OCI-LY3 (cell line): ENCODE measurements around the gene TENM4.

Experiments
- H2AFZ ChIP-seq: fragments of 200-600, 300-600 bp; shearing (Covaris generic); 2 replicates; pipeline ENCODE4 v1.6.0; 2014; ENCODE audit warnings: antibody characterized with exemption, low read depth, low read length
- H3K27ac ChIP-seq: fragments of 200-600, 300-600 bp; sonication (generic); 2 replicates; pipeline ENCODE4 v1.5.1; 2014; ENCODE audit warnings: mild to moderate bottlenecking, low read length, moderate library complexity, mixed read lengths
- H3K27me3 ChIP-seq: fragments of 200-600, 300-600 bp; sonication (generic); 2 replicates; pipeline ENCODE4 v1.6.1; 2014; ENCODE audit warnings: low read depth, low read length, mixed read lengths
- H3K36me3 ChIP-seq: fragments of 200-600, 300-600 bp; sonication (generic); replicated peaks from 2 replicates; pipeline ENCODE3; 2014; ENCODE audit warnings: low read depth, low read length, mixed read lengths
- H3K4me1 ChIP-seq: fragments of 300-600, 200-600 bp; sonication (generic); 2 replicates; pipeline ENCODE4 v1.6.1; 2014; ENCODE audit warnings: low read length, mixed read lengths
- H3K4me2 ChIP-seq: fragments of 200-600, 300-600 bp; sonication (generic); 2 replicates; pipeline ENCODE4 v1.6.1; 2014; ENCODE audit warnings: low read length, mixed read lengths
- H3K4me3 ChIP-seq: fragments of 300-600, 200-600 bp; sonication (generic); 2 replicates; pipeline ENCODE4 v1.5.1; 2014; ENCODE audit warnings: antibody characterized with exemption, mild to moderate bottlenecking, low read length, moderate library complexity
- H3K79me2 ChIP-seq: fragments of 300-600, 200-600 bp; shearing (Covaris generic); 2 replicates; pipeline ENCODE4 v1.6.1; 2014; ENCODE audit warnings: mild to moderate bottlenecking, low read length, mixed read lengths
- H3K9ac ChIP-seq: fragments of 300-600, 200-600 bp; shearing (Covaris generic); 2 replicates; pipeline ENCODE4 v1.6.0; 2014; ENCODE audit warnings: mild to moderate bottlenecking, low read length, moderate library complexity
- H3K9me3 ChIP-seq: fragments of 200-600, 300-600 bp; shearing (Covaris generic); 2 replicates; pipeline ENCODE4 v1.6.1; 2014; ENCODE audit warnings: low read length, mixed read lengths; ENCODE audit not compliant: insufficient read depth
- H4K20me1 ChIP-seq: fragments of 200-600, 300-600 bp; sonication (generic); 2 replicates; pipeline ENCODE4 v1.6.1; 2016; ENCODE audit warnings: low read length, mixed read lengths; ENCODE audit not compliant: insufficient read depth
- EZH2phosphoT487 ChIP-seq: fragments of 200-600 bp; shearing (Covaris generic); IDR thresholded peaks from 2 replicates; pipeline ENCODE4 v1.6.1; 2018; ENCODE audit warnings: antibody characterized with exemption, mixed run types, low read depth
- TF ChIP-seq, protein P1 (sequence below): fragments of 200-600, 300-600 bp; sonication (generic); IDR thresholded peaks from 2 replicates; pipeline ENCODE4 v1.5.1; 2014; ENCODE audit warnings: antibody characterized with exemption, low read length, low read depth

The TENM4 gene

DNA sequence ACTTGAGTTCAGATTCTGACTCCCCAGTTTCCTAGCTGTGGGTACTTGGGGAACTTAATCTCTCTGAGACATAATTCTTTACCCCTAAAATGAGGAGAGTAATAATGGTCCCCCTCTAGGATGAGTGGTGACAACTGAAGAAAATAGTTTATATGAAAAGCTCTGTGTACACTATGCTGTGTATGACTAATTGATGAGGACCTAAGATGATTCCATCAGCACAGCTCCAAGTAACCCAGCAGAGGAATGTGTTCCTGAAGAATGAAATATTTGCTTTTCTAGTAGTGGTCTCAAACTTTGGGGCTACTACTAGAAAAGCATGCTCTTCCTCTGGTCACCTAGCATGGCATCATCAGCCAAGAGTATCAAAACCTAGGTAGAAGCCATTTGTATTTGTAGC lies 648.9 kb downstream of the TENM4 start:
- H3K36me3 ChIP-seq, result peaks cover 4% of the 10 kb centered on the region
- no peak overlapping the region for H3K9ac ChIP-seq
- H3K4me3 ChIP-seq, result no peak overlapping the region
- no peak overlapping the region for H3K27ac ChIP-seq
- no peak overlapping the region for H3K4me2 ChIP-seq
- H4K20me1 ChIP-seq, result no peaks in the 10 kb centered on the region
- TF ChIP-seq EZH2phosphoT487, result no peak
- TF ChIP-seq, protein P1, sequence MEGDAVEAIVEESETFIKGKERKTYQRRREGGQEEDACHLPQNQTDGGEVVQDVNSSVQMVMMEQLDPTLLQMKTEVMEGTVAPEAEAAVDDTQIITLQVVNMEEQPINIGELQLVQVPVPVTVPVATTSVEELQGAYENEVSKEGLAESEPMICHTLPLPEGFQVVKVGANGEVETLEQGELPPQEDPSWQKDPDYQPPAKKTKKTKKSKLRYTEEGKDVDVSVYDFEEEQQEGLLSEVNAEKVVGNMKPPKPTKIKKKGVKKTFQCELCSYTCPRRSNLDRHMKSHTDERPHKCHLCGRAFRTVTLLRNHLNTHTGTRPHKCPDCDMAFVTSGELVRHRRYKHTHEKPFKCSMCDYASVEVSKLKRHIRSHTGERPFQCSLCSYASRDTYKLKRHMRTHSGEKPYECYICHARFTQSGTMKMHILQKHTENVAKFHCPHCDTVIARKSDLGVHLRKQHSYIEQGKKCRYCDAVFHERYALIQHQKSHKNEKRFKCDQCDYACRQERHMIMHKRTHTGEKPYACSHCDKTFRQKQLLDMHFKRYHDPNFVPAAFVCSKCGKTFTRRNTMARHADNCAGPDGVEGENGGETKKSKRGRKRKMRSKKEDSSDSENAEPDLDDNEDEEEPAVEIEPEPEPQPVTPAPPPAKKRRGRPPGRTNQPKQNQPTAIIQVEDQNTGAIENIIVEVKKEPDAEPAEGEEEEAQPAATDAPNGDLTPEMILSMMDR, result no peak
- peaks cover 11% of the 10 kb centered on the region; the same call in 1 of the 2 replicates for H3K4me1 ChIP-seq
- no peaks in the 10 kb centered on the region for H3K27me3 ChIP-seq
- no peaks in the 10 kb centered on the region for H3K9me3 ChIP-seq
- H3K79me2 ChIP-seq, result no peaks in the 10 kb centered on the region
- no peak overlapping the region for H2AFZ ChIP-seq

DNA sequence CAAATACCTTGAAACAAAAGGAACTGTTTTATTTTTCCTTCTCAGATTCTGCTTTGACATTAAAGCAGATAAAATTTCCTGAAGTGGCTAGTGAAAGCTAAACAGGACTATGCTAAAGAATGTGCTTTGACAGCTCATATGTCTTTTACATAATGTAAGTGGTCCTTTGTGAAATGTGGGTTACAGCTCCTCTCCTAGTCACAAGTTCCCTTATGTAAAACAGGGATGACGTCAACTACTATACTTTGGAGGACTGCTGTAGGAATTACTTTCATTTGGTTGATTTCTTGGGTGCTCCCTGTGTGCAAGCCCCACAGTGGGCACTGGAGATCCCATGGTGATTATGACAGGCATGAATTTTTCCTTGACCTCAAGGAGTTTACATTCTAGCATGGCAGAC lies 649.6 kb downstream of the TENM4 start:
- Histone ChIP-seq H3K27me3 (no peaks in the 10 kb centered on the region), H4K20me1 (no peaks in the 10 kb centered on the region), H2AFZ (no peak overlapping the region), H3K4me1 (peaks cover 11% of the 10 kb centered on the region; the same call in 1 of the 2 replicates), H3K4me3 (no peak overlapping the region), H3K4me2 (no peak overlapping the region), H3K27ac (no peak overlapping the region), H3K9me3 (no peaks in the 10 kb centered on the region), H3K79me2 (no peaks in the 10 kb centered on the region), H3K9ac (no peak overlapping the region), H3K36me3 (peaks cover 4% of the 10 kb centered on the region)
- TF ChIP-seq, protein P1, result no peak
- no peak for TF ChIP-seq EZH2phosphoT487

- Histone ChIP-seq H3K4me2 (no peak overlapping the region), H3K79me2 (no peaks in the 10 kb centered on the region), H3K4me1 (peaks cover 10% of the 10 kb centered on the region; the same call in 1 of the 2 replicates), H2AFZ (no peak overlapping the region), H3K4me3 (no peak overlapping the region), H4K20me1 (no peaks in the 10 kb centered on the region), H3K9me3 (no peaks in the 10 kb centered on the region), H3K27me3 (no peaks in the 10 kb centered on the region), H3K36me3 (peaks cover 4% of the 10 kb centered on the region), H3K27ac (no peak overlapping the region), H3K9ac (no peak overlapping the region)
- TF ChIP-seq, protein P1, result no peak
- no peak for TF ChIP-seq EZH2phosphoT487
Measured at GRCh38 chr11:78790784-78791183, 650.0 kb downstream of the TENM4 start.

- H3K36me3 ChIP-seq, result peaks cover 3% of the 10 kb centered on the region
- H3K27ac ChIP-seq, result no peak overlapping the region
- no peaks in the 10 kb centered on the region for H3K27me3 ChIP-seq
- H2AFZ ChIP-seq, result no peak overlapping the region
- no peak overlapping the region for H3K4me2 ChIP-seq
- no peak overlapping the region for H3K4me3 ChIP-seq
- H3K9me3 ChIP-seq, result no peaks in the 10 kb centered on the region
- TF ChIP-seq EZH2phosphoT487, result no peak
- TF ChIP-seq, protein P1, result no peak
- no peaks in the 10 kb centered on the region for H3K79me2 ChIP-seq
- no peaks in the 10 kb centered on the region for H4K20me1 ChIP-seq
- H3K9ac ChIP-seq, result no peak overlapping the region
- peaks cover 7% of the 10 kb centered on the region; the same call in 1 of the 2 replicates for H3K4me1 ChIP-seq
Measured at GRCh38 chr11:78789375-78789774, 651.5 kb downstream of the TENM4 start.
